ENCODE results near the gene EDIL3. TPM values are rescaled to one million over a fixed set of nuclear protein-coding genes. Genes with fewer than 3 reads are reported as not detected.

EDIL3 gene
- total RNA-seq, 1 experiment from 2014 or later = 17.6 TPM

DNA sequence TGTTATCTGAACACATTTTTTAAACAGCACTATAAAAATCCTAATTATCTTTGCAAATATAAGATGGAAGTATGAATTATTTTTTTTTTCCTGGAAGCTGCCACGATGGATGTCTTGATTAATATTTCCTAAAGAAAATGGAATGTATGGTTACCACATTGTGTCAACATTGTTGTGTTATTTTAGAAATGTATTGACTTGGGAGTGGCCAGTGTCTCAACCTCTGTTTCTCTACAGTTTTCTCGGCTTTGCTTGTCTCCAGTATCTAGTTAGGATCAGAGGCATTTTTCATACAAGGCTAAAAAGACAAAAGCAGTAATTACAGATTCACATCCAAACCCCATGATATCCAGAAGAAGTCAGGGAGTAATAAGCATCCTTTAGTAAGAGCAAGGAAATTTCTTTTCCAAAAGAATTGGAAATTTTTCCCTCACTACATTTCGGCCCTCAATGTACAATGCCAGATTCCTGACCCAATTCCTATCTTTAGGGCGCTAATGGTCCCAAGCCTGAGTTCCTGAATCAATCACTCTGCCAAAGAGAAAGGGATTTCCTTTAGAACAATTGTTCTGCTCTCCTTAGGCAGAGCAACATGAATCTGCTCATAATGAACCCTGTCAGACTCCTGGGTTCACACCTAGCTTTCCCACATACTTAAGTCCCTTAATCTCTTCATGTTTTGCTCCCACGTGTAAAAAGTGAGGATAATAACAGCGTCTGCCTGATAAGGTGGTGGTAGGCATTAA is 111.7 kb downstream of the EDIL3 start:
- BruUV-seq (replicated peaks) = no TSS peak
- no peak overlapping the region for H3K4me3 ChIP-seq (ENCODE audit: low read depth in 2 of 2, low read length in 2 of 2)
- ChIA-PET CTCF (no interaction called here), POLR2A (no interaction called here)
- intact Hi-C loops (cut with micrococcal nuclease; ENCODE audit: unreplicated experiment) = no loop called here
- in situ Hi-C loops (cut with HindIII; ENCODE audit: low pct_unique_long_range_greater_than_20kb, low sequenced_read_pairs) = no loop called here
- DNase-seq (ENCODE audit: low read depth, low spot score) (no peak), ATAC-seq (no peak)
- H3K4me1 ChIP-seq (ENCODE audit: control insufficient read depth, insufficient read depth, low read length) = no peaks in the 10 kb centered on the region
- no peaks in the 10 kb centered on the region for H3K9me3 ChIP-seq (ENCODE audit: control insufficient read depth, insufficient read depth, low read depth, low read length)
- no peaks in the 10 kb centered on the region for H3K36me3 ChIP-seq (ENCODE audit: control insufficient read depth, insufficient read depth, low read length)
- TF ChIP-seq, protein P1, sequence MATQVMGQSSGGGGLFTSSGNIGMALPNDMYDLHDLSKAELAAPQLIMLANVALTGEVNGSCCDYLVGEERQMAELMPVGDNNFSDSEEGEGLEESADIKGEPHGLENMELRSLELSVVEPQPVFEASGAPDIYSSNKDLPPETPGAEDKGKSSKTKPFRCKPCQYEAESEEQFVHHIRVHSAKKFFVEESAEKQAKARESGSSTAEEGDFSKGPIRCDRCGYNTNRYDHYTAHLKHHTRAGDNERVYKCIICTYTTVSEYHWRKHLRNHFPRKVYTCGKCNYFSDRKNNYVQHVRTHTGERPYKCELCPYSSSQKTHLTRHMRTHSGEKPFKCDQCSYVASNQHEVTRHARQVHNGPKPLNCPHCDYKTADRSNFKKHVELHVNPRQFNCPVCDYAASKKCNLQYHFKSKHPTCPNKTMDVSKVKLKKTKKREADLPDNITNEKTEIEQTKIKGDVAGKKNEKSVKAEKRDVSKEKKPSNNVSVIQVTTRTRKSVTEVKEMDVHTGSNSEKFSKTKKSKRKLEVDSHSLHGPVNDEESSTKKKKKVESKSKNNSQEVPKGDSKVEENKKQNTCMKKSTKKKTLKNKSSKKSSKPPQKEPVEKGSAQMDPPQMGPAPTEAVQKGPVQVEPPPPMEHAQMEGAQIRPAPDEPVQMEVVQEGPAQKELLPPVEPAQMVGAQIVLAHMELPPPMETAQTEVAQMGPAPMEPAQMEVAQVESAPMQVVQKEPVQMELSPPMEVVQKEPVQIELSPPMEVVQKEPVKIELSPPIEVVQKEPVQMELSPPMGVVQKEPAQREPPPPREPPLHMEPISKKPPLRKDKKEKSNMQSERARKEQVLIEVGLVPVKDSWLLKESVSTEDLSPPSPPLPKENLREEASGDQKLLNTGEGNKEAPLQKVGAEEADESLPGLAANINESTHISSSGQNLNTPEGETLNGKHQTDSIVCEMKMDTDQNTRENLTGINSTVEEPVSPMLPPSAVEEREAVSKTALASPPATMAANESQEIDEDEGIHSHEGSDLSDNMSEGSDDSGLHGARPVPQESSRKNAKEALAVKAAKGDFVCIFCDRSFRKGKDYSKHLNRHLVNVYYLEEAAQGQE (IDR thresholded peaks at IDR 0.05; ENCODE audit: insufficient read depth in 1 of 2, low read depth in 2 of 2, low read length in 1 of 2) = no peak
- TF ChIP-seq POLR2AphosphoS5 (IDR thresholded peaks at IDR 0.05; ENCODE audit: low read depth, low read length) (no peak), TCF7L2 (IDR thresholded peaks at IDR 0.05; ENCODE audit: low read depth, low read length) (no peak), SIN3A (IDR thresholded peaks at IDR 0.05; ENCODE audit: borderline replicate concordance, insufficient read depth, low read depth, low read length) (no peak)
- TF ChIP-seq, protein P2, sequence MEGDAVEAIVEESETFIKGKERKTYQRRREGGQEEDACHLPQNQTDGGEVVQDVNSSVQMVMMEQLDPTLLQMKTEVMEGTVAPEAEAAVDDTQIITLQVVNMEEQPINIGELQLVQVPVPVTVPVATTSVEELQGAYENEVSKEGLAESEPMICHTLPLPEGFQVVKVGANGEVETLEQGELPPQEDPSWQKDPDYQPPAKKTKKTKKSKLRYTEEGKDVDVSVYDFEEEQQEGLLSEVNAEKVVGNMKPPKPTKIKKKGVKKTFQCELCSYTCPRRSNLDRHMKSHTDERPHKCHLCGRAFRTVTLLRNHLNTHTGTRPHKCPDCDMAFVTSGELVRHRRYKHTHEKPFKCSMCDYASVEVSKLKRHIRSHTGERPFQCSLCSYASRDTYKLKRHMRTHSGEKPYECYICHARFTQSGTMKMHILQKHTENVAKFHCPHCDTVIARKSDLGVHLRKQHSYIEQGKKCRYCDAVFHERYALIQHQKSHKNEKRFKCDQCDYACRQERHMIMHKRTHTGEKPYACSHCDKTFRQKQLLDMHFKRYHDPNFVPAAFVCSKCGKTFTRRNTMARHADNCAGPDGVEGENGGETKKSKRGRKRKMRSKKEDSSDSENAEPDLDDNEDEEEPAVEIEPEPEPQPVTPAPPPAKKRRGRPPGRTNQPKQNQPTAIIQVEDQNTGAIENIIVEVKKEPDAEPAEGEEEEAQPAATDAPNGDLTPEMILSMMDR (IDR thresholded peaks at IDR 0.05) = no peak
- H3K27ac ChIP-seq (ENCODE audit: low read length) = no peak overlapping the region
- no peaks in the 10 kb centered on the region for H3K27me3 ChIP-seq (ENCODE audit: control insufficient read depth, insufficient read depth, low read length)

DNA sequence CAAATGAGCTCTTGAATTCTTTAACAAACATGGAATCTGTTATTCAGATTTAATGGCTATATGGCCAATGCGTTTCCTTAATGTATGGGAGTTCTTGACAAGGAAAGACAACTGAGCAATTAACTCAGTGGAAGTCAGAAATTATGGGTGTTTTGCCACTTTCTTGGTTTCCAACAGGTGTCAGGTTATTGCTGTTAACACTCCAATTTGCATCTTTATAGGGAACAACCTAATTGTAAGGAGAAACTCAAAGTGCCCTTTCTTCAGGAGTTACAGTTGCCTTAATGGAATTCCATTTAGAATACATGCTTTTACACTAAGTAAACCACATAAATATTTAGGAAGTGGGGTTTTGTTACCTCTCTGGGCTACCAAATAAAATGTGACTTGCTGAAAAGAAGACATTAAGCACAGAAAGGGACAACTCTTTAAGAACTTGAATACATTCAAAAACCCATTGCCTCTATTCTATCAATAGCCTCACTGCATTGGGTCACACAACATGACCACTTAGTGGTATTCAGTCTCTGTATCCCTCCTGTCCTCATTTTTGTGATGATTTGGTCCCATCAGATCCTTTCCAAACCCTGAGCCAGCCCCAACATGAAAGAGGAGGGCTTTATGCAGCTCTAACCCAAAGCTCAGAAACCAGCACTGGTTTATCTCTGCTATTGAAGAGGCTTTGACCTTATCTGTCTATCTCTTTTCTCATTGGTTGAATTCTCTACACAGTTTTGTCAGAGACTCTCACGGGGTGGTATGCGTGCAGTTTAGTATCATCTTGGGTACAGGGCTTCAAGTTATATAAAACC is 118.7 kb downstream of the EDIL3 start:
- Histone ChIP-seq H3K9me3 (ENCODE audit: control insufficient read depth, insufficient read depth, low read depth, low read length) (no peaks in the 10 kb centered on the region), H3K27me3 (ENCODE audit: control insufficient read depth, insufficient read depth, low read length) (no peaks in the 10 kb centered on the region), H3K36me3 (ENCODE audit: control insufficient read depth, insufficient read depth, low read length) (no peaks in the 10 kb centered on the region), H3K4me1 (ENCODE audit: control insufficient read depth, insufficient read depth, low read length) (no peaks in the 10 kb centered on the region), H3K27ac (ENCODE audit: low read length) (no peak overlapping the region), H3K4me3 (ENCODE audit: low read depth in 2 of 2, low read length in 2 of 2) (no peak overlapping the region)
- TF ChIP-seq TCF7L2 (IDR thresholded peaks at IDR 0.05; ENCODE audit: low read depth, low read length) = no peak
- no peak for TF ChIP-seq SIN3A (IDR thresholded peaks at IDR 0.05; ENCODE audit: borderline replicate concordance, insufficient read depth, low read depth, low read length)
- TF ChIP-seq, protein P2 (IDR thresholded peaks at IDR 0.05) = no peak
- TF ChIP-seq, protein P1 (IDR thresholded peaks at IDR 0.05; ENCODE audit: insufficient read depth in 1 of 2, low read depth in 2 of 2, low read length in 1 of 2) = no peak
- no peak for TF ChIP-seq POLR2AphosphoS5 (IDR thresholded peaks at IDR 0.05; ENCODE audit: low read depth, low read length)
- in situ Hi-C loops (cut with HindIII; ENCODE audit: low pct_unique_long_range_greater_than_20kb, low sequenced_read_pairs) = no loop called here
- ChIA-PET POLR2A (no interaction called here), CTCF (no interaction called here)
- ATAC-seq (no peak), DNase-seq (ENCODE audit: low read depth, low spot score) (no peak)
- no TSS peak for BruUV-seq (replicated peaks)
- intact Hi-C loops (cut with micrococcal nuclease; ENCODE audit: unreplicated experiment) = no loop called here
